RWPE1 (cell line): ENCODE results near the gene ETFB.

Experiments used
- CTCF ChIA-PET: fragments of 350-600 bp; sonication (Branson Sonifier 250); formaldehyde crosslinking; extraction: SDS; loops from one replicate; lab custom pipeline; 2021; lab: Yijun Ruan, JAX
- POLR2A ChIA-PET: fragments of 400-600 bp; formaldehyde crosslinking; extraction: SDS; loops from one replicate; lab custom pipeline; 2020; ENCODE audit warnings: antibody characterized with exemption; ENCODE audit not compliant: low non-redundant PET; lab: Yijun Ruan, JAX
- DNase-seq: peaks from one replicate; pipeline ENCODE4 v3.0.0; 2012; ENCODE audit warnings: low spot score
- H3K27ac ChIP-seq: fragments of 450-650 bp; 2 replicates; pipeline ENCODE4 v1.5.1; 2017
- TF ChIP-seq, protein P1 (sequence below): fragments of 450-650 bp; conservative IDR thresholded peaks from 2 replicates; pipeline ENCODE4 v1.5.1; 2017; ENCODE audit warnings: low read depth, mild to moderate bottlenecking

The ETFB gene

DNA sequence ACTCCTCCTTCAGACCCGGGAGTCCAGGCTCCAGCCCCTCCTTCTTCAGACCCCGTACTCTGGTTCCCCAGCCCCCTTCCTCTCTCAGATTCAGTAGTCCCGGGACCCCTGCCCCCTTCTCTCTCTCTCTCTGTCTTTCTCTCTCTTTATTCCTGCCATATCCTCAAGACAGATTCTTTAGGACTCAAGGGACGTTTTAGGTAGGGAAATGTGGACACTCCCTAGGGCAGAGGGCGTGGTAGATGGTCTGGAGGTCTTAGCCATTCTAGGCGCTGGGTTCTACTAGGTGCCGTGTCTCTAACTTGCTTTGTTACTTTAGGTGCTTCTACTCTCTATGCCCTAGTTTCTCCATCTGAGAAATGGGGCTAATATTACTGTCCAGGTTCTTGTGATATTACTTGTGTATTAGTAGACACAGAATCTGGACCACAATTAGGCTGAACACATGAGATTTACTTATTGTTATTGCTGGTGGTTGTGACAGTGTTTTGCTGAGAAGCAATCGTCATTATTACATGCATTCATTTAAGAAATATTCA is 25.0 kb upstream of the ETFB start:
- no peak overlapping the region for H3K27ac ChIP-seq
- TF ChIP-seq, protein P1, sequence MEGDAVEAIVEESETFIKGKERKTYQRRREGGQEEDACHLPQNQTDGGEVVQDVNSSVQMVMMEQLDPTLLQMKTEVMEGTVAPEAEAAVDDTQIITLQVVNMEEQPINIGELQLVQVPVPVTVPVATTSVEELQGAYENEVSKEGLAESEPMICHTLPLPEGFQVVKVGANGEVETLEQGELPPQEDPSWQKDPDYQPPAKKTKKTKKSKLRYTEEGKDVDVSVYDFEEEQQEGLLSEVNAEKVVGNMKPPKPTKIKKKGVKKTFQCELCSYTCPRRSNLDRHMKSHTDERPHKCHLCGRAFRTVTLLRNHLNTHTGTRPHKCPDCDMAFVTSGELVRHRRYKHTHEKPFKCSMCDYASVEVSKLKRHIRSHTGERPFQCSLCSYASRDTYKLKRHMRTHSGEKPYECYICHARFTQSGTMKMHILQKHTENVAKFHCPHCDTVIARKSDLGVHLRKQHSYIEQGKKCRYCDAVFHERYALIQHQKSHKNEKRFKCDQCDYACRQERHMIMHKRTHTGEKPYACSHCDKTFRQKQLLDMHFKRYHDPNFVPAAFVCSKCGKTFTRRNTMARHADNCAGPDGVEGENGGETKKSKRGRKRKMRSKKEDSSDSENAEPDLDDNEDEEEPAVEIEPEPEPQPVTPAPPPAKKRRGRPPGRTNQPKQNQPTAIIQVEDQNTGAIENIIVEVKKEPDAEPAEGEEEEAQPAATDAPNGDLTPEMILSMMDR: no peak
- POLR2A ChIA-PET: interaction anchor here (0.6 kb wide), 1 partner anchor 21 kb away, joined by 3 read pairs; no protein-coding TSS in a partner anchor
- CTCF ChIA-PET: no interaction called here
- DNase-seq: no peak

GRCh38 chr19:51389143-51389542 is 23.0 kb upstream of the ETFB start:
- H3K27ac ChIP-seq: no peak overlapping the region
- POLR2A ChIA-PET: no interaction called here
- CTCF ChIA-PET: no interaction called here
- no peak for DNase-seq
- TF ChIP-seq, protein P1: no peak

DNA sequence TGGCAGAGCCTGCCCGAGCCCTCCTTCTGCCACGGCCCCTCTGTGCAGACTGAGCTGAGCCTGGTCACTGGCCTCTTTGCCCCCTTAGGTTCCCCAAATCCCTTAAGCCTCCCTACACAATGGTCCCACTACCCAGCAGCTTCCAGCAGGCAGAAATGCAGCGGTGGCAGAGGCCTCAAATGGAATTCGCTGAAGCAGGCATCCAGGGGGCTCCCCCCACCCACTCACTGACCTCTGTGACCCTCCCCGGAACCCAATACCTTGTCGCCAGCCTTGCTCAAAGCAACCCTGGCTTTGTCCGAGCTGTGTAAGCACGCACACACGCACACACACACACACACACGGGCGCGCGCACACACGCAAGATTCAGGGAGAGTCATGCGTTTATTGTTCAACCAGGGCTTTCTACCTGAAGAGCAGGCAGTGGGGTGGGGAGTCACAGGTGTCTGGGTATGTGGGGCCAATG is 21.8 kb upstream of the ETFB start, which contains the start of gene LIM2:
TSS of gene LIM2 (minus strand) at position 51 of the 466 bp plus-strand sequence. CDS start 531 bp downstream, outside the sequence.
- TF ChIP-seq, protein P1: no peak
- CTCF ChIA-PET: no interaction called here
- no peak for DNase-seq
- POLR2A ChIA-PET: no interaction called here
- no peak within 1 kb of the TSS for H3K27ac ChIP-seq

DNA sequence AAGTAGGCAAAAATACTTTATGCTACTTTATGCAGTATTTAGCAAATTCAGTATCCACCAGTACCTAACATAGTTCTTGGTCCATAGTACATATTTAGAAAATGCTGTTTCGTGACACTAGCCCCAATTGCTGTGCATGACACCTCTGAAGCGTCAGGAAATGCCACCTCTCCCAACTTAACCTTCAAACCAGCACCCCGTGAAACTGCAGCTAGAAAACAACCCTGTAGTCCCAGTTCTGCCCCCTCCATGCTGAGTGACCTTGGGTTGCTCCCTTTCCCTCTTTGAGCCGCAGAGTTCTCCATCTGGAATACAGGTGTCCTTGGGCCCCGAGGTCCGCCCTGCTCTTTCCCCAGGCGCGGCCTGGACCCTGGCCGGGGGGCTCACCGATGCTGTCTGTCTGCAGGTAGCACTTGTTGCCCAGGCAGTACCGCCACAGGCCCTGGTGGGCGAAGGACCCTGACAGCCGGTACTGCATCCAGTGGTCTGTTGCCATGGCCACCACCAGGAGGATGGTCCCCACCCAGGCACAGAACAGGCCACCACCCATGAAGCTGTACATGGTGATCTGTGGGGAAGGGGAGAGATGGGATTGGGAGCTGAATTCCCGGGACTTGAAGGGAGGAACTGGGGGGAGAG is 20.8 kb upstream of the ETFB start:
- TF ChIP-seq, protein P1: no peak
- POLR2A ChIA-PET: no interaction called here
- no peak overlapping the region for H3K27ac ChIP-seq
- CTCF ChIA-PET: no interaction called here
- DNase-seq: no peak

- CTCF ChIA-PET: no interaction called here
- no peak overlapping the region for H3K27ac ChIP-seq
- POLR2A ChIA-PET: no interaction called here
- TF ChIP-seq, protein P1: no peak
- DNase-seq: no peak
These were observed 15.8 kb upstream of the ETFB start for GRCh38 chr19:51382004-51382403.

- H3K27ac ChIP-seq: no peak overlapping the region
- POLR2A ChIA-PET: no interaction called here
- CTCF ChIA-PET: no interaction called here
- DNase-seq: no peak
- TF ChIP-seq, protein P1: no peak
These were observed 14.2 kb upstream of the ETFB start for GRCh38 chr19:51380379-51380778.
